H9 (cell line): ENCODE measurements around the gene TMEM233. TPM values are rescaled to one million over a fixed set of nuclear protein-coding genes. Genes with fewer than 3 reads are reported as not detected.

Experiments used
- DNase-seq: peaks from one replicate; pipeline ENCODE4 v3.0.0-alpha.2; 2017
- H2AFZ ChIP-seq: one replicate; pipeline ENCODE4 v1.6.1; 2013; ENCODE audit warnings: mild to moderate bottlenecking, low read length, control low read depth, moderate library complexity
- H2AK5ac ChIP-seq: 2 replicates; pipeline ENCODE4 v1.6.1; 2013; ENCODE audit warnings: low read length, control low read depth, mixed read lengths; ENCODE audit not compliant: insufficient read length
- H2BK120ac ChIP-seq: one replicate; pipeline ENCODE4 v1.6.1; 2013; ENCODE audit warnings: low read depth, mild to moderate bottlenecking, low read length, control low read depth, inconsistent platforms; ENCODE audit not compliant: poor library complexity, severe bottlenecking
- H2BK12ac ChIP-seq: 2 replicates; pipeline ENCODE4 v1.6.1; 2013; ENCODE audit warnings: low read length, control low read depth, mixed read lengths, low read depth; ENCODE audit not compliant: insufficient read length
- H2BK15ac ChIP-seq: 2 replicates; pipeline ENCODE4 v1.6.1; 2013; ENCODE audit warnings: low read depth, low read length, control low read depth
- H2BK20ac ChIP-seq: one replicate; pipeline ENCODE4 v1.6.1; 2013; ENCODE audit warnings: low read depth, mild to moderate bottlenecking, low read length, control low read depth, inconsistent platforms; ENCODE audit not compliant: poor library complexity, severe bottlenecking
- H2BK5ac ChIP-seq: 2 replicates; pipeline ENCODE4 v1.6.1; 2013; ENCODE audit warnings: low read length, control low read depth, mixed read lengths; ENCODE audit not compliant: insufficient read length
- H3K14ac ChIP-seq: 2 replicates; pipeline ENCODE4 v1.6.1; 2013; ENCODE audit warnings: low read length, control low read depth; ENCODE audit not compliant: insufficient read depth
- H3K18ac ChIP-seq: 2 replicates; pipeline ENCODE4 v1.6.1; 2013; ENCODE audit warnings: low read depth, mild to moderate bottlenecking, mixed read lengths, low read length, control low read depth; ENCODE audit not compliant: insufficient read length
- H3K23ac ChIP-seq: 2 replicates; pipeline ENCODE4 v1.6.1; 2013; ENCODE audit warnings: low read length, control low read depth, mixed read lengths, low read depth; ENCODE audit not compliant: insufficient read length
- H3K23me2 ChIP-seq: 2 replicates; pipeline ENCODE4 v1.6.1; 2013; ENCODE audit warnings: low read depth, mild to moderate bottlenecking, mixed read lengths, low read length, control low read depth; ENCODE audit not compliant: insufficient read length, poor library complexity, severe bottlenecking
- H3K27ac ChIP-seq: 2 replicates; pipeline ENCODE4 v1.5.1; 2013; ENCODE audit warnings: low read length, control low read depth, mixed read lengths, low read depth; ENCODE audit not compliant: insufficient read length
- H3K27me3 ChIP-seq: 2 replicates; pipeline ENCODE4 v1.6.1; 2013; ENCODE audit warnings: low read length, control low read depth, inconsistent platforms; ENCODE audit not compliant: insufficient read depth
- H3K4ac ChIP-seq: 2 replicates; pipeline ENCODE4 v1.6.1; 2013; ENCODE audit warnings: low read depth, mild to moderate bottlenecking, control low read depth, inconsistent platforms, low read length, moderate library complexity
- H3K4me1 ChIP-seq: 2 replicates; pipeline ENCODE4 v1.6.1; 2013; ENCODE audit warnings: low read length, control low read depth, inconsistent platforms; ENCODE audit not compliant: insufficient read depth
- H3K4me2 ChIP-seq: 2 replicates; pipeline ENCODE4 v1.6.1; 2013; ENCODE audit warnings: low read length, control low read depth, mixed read lengths; ENCODE audit not compliant: insufficient read length, insufficient read depth
- H3K56ac ChIP-seq: 2 replicates; pipeline ENCODE4 v1.6.1; 2013; ENCODE audit warnings: low read depth, mild to moderate bottlenecking, mixed read lengths, low read length, control low read depth; ENCODE audit not compliant: insufficient read length
- H3K79me1 ChIP-seq: 2 replicates; pipeline ENCODE4 v1.6.1; 2013; ENCODE audit warnings: low read depth, mild to moderate bottlenecking, moderate library complexity, low read length, control low read depth, inconsistent platforms; ENCODE audit not compliant: insufficient read depth, poor library complexity, severe bottlenecking
- H3K79me2 ChIP-seq: 2 replicates; pipeline ENCODE4 v1.6.1; 2013; ENCODE audit warnings: low read length, control low read depth, inconsistent platforms; ENCODE audit not compliant: insufficient read depth
- H3K9ac ChIP-seq: 2 replicates; pipeline ENCODE4 v1.6.1; 2013; ENCODE audit warnings: low read length, control low read depth, mixed read lengths; ENCODE audit not compliant: insufficient read length; ENCODE audit errors: extremely low read depth
- H3K9me3 ChIP-seq: one replicate; pipeline ENCODE4 v1.6.1; 2013; ENCODE audit warnings: low read depth, low read length, inconsistent platforms; ENCODE audit not compliant: control insufficient read depth
- H3T11ph ChIP-seq: one replicate; pipeline ENCODE4 v1.6.1; 2013; ENCODE audit warnings: mild to moderate bottlenecking, low read length, control low read depth, inconsistent platforms
- H4K20me1 ChIP-seq: one replicate; pipeline ENCODE4 v1.6.1; 2013; ENCODE audit not compliant: control insufficient read depth, insufficient read length, insufficient read depth
- H4K5ac ChIP-seq: 2 replicates; pipeline ENCODE4 v1.6.1; 2013; ENCODE audit warnings: low read depth, mild to moderate bottlenecking, mixed read lengths, low read length, control low read depth; ENCODE audit not compliant: insufficient read length
- H4K8ac ChIP-seq: replicated peaks from 2 replicates; pipeline ENCODE4 v1.6.1; 2013; ENCODE audit warnings: low read length, control low read depth, mixed read lengths, low read depth; ENCODE audit not compliant: insufficient read length
- H4K91ac ChIP-seq: 2 replicates; pipeline ENCODE4 v1.6.1; 2013; ENCODE audit warnings: low read depth, mild to moderate bottlenecking, moderate library complexity, mixed read lengths, low read length, control low read depth; ENCODE audit not compliant: insufficient read length
- H3K27ac Mint-ChIP-seq, 3 experiments: 2 replicates in 2 of 3; 3 replicates in 1 of 3; pipeline ENCODE4 v1.8.0; 2020 to 2021; ENCODE audit warnings: mixed read lengths in 3 of 3, mild to moderate bottlenecking in 1 of 3, moderate library complexity in 1 of 3
- H3K27me3 Mint-ChIP-seq: 2 replicates; pipeline ENCODE4 v1.8.0; 2021; ENCODE audit warnings: low read depth, mild to moderate bottlenecking, moderate library complexity, mixed read lengths
- H3K36me3 Mint-ChIP-seq, 3 experiments: 2 replicates in 2 of 3; 3 replicates in 1 of 3; pipeline ENCODE4 v1.8.0; 2020 to 2021; ENCODE audit warnings: low read depth in 3 of 3, mixed read lengths in 3 of 3; ENCODE audit not compliant: insufficient read depth in 1 of 3
- H3K4me1 Mint-ChIP-seq, 2 experiments: 2 replicates each; pipeline ENCODE4 v1.8.0; 2020; ENCODE audit warnings: mixed read lengths in 2 of 2
- H3K4me3 Mint-ChIP-seq, 2 experiments: 2 replicates in 1 of 2; 3 replicates in 1 of 2; pipeline ENCODE4 v1.8.0; 2020 to 2021; ENCODE audit warnings: mild to moderate bottlenecking in 2 of 2, mixed read lengths in 2 of 2, moderate library complexity in 1 of 2
- H3K9me3 Mint-ChIP-seq, 2 experiments: 2 replicates in 1 of 2; 3 replicates in 1 of 2; pipeline ENCODE4 v1.8.0; 2020; ENCODE audit warnings: mild to moderate bottlenecking in 2 of 2, mixed read lengths in 2 of 2, moderate library complexity in 1 of 2
- CTCF ChIP-seq: fragments of 200-600 bp; sonication (generic); conservative IDR thresholded peaks from 3 replicates; pipeline ENCODE4 v1.8.0; 2021; ENCODE audit warnings: antibody characterized with exemption, mild to moderate bottlenecking
- WGBS: extraction: QIAGEN DNeasy Blood & Tissue Kit; methylation state at CpG from one replicate; pipeline ENCODE4 v1.1.7; 2013; ENCODE audit warnings: missing lambda C conversion rate, low lambda C conversion rate, mixed read lengths; ENCODE audit not compliant: insufficient read length; ENCODE audit errors: extremely low coverage; 5-methylcytosine and 5-hydroxymethylcytosine counted together
- total RNA-seq: library from RNA; stranded (reverse); gene quantifications from 2 replicates; pipeline ENCODE4 v1.2.1, GENCODE V29; 2021

TMEM233 gene
- total RNA-seq, 1 experiment from 2014 or later: not detected

DNA sequence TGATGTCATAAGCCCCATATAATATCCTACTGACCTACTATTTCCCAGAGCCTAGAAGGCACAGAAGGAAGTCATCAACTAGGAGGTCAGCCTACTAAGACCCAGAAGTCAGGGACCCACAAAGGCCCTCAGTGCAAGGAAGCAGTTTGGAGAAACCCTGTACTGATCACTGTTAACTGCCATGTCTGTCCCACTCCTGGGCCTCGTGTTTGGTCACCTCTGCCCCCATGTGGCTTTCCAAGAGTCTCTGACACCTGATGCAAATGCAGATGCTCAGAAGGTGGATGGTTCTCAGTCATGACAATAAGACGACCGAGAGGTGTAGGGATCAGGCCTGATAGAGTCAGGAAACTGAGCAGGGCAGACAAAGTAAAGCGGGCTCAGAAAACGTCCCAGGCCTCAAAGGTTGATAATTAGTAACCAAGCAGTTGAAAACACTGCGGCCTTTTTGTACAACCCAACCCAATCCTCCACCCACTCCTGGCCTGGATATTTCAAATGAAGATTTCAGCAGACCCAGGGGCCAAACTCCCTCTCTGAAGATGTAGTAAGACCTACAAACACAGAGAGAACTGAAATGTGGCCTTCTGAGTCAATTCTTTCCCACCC is 97.7 kb downstream of the TMEM233 start:
- H3K23ac ChIP-seq: no peak overlapping the region
- H3K36me3 Mint-ChIP-seq: peaks cover 15 to 49% (median 47%) of the 10 kb centered on the region in 3 experiments; a peak in 6 of 7 replicates
- H3K27ac Mint-ChIP-seq: no peak overlapping the region; a peak in 1 of 7 replicates
- no peak overlapping the region for H3K4ac ChIP-seq
- WGBS: no CpG with 5 or more reads among the region's 6 CpGs
- H3K4me1 Mint-ChIP-seq: no peaks in the 10 kb centered on the region
- H3K56ac ChIP-seq: no peak overlapping the region
- H4K20me1 ChIP-seq: no peaks in the 10 kb centered on the region
- H3K9me3 Mint-ChIP-seq: peaks cover 0 to 2% of the 10 kb centered on the region in 2 experiments; a peak in 1 of 5 replicates
- no peak overlapping the region for H2AK5ac ChIP-seq
- no peak overlapping the region for H3K18ac ChIP-seq
- H3T11ph ChIP-seq: no peak overlapping the region
- no peak overlapping the region for H2BK5ac ChIP-seq
- no peak overlapping the region for H2BK12ac ChIP-seq
- H2BK120ac ChIP-seq: no peak overlapping the region
- H2BK15ac ChIP-seq: no peak overlapping the region
- H4K5ac ChIP-seq: no peak overlapping the region
- no peak overlapping the region for H2BK20ac ChIP-seq
- TF ChIP-seq CTCF: no peak
- H3K27me3 ChIP-seq: no peaks in the 10 kb centered on the region
- H3K27ac ChIP-seq: no peak overlapping the region
- no peak overlapping the region for H3K9ac ChIP-seq
- no peaks in the 10 kb centered on the region for H3K79me1 ChIP-seq
- H3K9me3 ChIP-seq: no peaks in the 10 kb centered on the region
- H3K23me2 ChIP-seq: no peaks in the 10 kb centered on the region
- H3K4me2 ChIP-seq: no peak overlapping the region
- no peak for DNase-seq
- no peak overlapping the region for H3K14ac ChIP-seq
- H2AFZ ChIP-seq: no peak overlapping the region
- H3K27me3 Mint-ChIP-seq: no peaks in the 10 kb centered on the region
- no peak overlapping the region for H4K91ac ChIP-seq
- H3K79me2 ChIP-seq: no peaks in the 10 kb centered on the region
- no peak overlapping the region for H4K8ac ChIP-seq
- H3K4me3 Mint-ChIP-seq: no peak overlapping the region
- H3K4me1 ChIP-seq: no peaks in the 10 kb centered on the region
